Fibroblast of lung (primary cell): ENCODE data around the gene KCNK5.

Experiments used
- CTCF ChIP-seq, 2 donors: IDR thresholded peaks in 1 of 2; conservative IDR thresholded peaks in 1 of 2; 1 replicate in 1 of 2; 2 replicates in 1 of 2; pipeline ENCODE4 v1.5.1; 2011 to 2012; ENCODE audit warnings: low read length in 2 of 2, control low read depth in 1 of 2, inconsistent platforms in 1 of 2, low read depth in 1 of 2, mild to moderate bottlenecking in 1 of 2
- EZH2 ChIP-seq: IDR thresholded peaks from 2 replicates; pipeline ENCODE4 v1.5.1; 2012; ENCODE audit warnings: low read length, control low read depth, mild to moderate bottlenecking; ENCODE audit errors: missing control alignments

DNA sequence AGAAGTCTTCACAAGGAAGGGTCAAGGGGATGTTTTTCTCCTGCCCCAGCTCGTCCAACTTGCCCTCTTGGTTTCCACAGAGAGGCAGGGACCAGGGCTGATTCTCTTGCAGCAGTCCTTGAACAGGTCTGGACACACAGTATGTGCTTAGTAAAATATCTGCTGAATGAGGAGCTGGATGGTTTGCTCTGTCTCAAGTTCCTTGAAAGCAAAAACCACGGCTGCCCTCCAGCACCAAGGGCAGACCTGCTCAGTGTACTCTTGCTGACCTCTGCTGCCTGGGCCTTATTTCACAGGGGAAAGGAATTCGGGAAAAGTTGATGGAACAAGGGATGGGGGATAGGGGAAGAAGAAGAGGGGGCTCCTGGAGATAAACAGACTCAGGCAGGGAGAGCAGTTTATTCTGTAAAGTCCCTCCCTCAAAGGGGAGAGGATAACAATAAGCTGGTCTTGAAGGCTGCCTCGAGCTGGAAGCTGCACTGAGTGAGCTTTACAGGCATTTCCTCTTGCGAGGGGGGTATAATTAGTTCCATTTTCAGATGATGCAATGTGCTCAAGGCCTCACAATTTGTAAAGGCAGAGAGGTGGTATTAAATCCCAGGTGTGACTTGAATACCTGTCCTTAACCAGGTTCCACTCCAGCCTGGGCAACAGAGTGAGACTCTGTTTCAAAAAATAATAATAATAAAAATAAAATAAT, 10.3 kb downstream of the KCNK5 start:
- TF ChIP-seq CTCF (conservative IDR thresholded peaks at IDR 0.05 in 1 of 2, IDR thresholded peaks at IDR 0.05 in 1 of 2; ENCODE audit: low read depth in 1 of 2, low read length in 2 of 2) (no peak), EZH2 (no peak)
